Measurements from ENCODE around the gene KDM4B. TPM values are rescaled to one million over a fixed set of nuclear protein-coding genes. Genes with fewer than 3 reads are reported as not detected.

The KDM4B gene
- total and polyA plus RNA-seq, 9 of the 15 experiments (the other 6 are each of a cell fraction or from before 2014, with no cell fraction given) = 0.21 to 29.9 (median 7.3) TPM

DNA sequence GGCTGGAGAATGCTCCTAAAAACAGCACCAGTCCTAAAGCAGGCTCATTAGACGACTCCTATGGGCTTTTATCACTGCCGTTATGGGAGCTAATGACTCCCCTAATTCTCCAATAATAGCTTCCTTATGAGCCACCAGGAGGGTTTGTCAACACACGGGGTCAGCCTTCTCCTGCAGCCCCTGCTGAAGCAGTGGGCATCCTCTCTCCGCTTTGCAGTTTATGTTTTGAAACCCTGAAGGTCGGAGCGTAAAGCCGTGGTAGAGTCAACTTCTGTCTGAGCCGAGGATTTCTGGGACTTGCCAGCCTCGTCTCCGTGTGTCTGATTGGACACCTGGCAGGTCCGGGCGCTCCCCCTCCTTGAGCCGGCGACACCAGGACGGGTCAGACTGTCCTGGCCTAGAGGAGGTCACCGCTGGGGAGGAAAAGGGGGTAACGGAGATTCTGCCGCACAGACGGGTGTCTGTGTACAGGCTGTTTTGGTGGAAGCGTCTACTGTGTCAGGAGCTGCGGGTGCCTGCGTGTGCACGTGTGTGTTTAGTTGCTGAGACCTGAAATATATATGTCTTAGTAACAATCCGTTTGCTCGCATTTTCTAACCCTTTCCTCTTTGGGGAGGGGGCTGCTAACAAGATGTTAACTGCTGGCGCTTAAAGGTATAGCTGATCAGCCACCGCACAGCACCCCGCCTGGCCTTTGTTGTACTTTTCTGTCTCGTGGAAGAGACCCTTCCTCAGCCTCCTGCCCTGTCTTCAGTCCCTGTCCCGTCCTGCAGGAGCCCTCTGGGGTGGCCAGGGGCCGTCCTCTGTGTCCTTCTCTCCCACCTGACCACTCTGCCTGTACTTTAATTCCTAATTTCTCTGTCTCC is 1.9 kb downstream of the KDM4B start (continued):
- TF ChIP-seq NR2C2 (CRISPR knock-in tag; IDR thresholded peaks at IDR 0.05) (no peak), NR2C2 (tag; IDR thresholded peaks at IDR 0.05) (peak; percentile 21; the same call in 1 of the 2 replicates), PRDM10 (IDR thresholded peaks at IDR 0.05; ENCODE audit: partially characterized antibody) (peak; percentile 25), CREM (IDR thresholded peaks at IDR 0.05; ENCODE audit: low read depth) (peak; percentile 26; the same call in 1 of the 2 replicates)
- TF ChIP-seq, protein P1, sequence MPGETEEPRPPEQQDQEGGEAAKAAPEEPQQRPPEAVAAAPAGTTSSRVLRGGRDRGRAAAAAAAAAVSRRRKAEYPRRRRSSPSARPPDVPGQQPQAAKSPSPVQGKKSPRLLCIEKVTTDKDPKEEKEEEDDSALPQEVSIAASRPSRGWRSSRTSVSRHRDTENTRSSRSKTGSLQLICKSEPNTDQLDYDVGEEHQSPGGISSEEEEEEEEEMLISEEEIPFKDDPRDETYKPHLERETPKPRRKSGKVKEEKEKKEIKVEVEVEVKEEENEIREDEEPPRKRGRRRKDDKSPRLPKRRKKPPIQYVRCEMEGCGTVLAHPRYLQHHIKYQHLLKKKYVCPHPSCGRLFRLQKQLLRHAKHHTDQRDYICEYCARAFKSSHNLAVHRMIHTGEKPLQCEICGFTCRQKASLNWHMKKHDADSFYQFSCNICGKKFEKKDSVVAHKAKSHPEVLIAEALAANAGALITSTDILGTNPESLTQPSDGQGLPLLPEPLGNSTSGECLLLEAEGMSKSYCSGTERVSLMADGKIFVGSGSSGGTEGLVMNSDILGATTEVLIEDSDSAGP (CRISPR knock-in tag; IDR thresholded peaks at IDR 0.05) = 0 out of 2 replicates have a peak, but pooled peaks have one; percentile 20
